CD4-positive, alpha-beta T cell treated with Interleukin-15 for 1 hour (primary cell): ENCODE data around the gene TMEM260.

Source experiments
- DNase-seq: peaks from one replicate; pipeline ENCODE4 v3.0.0-alpha.2; 2020

The TMEM260 gene

DNA sequence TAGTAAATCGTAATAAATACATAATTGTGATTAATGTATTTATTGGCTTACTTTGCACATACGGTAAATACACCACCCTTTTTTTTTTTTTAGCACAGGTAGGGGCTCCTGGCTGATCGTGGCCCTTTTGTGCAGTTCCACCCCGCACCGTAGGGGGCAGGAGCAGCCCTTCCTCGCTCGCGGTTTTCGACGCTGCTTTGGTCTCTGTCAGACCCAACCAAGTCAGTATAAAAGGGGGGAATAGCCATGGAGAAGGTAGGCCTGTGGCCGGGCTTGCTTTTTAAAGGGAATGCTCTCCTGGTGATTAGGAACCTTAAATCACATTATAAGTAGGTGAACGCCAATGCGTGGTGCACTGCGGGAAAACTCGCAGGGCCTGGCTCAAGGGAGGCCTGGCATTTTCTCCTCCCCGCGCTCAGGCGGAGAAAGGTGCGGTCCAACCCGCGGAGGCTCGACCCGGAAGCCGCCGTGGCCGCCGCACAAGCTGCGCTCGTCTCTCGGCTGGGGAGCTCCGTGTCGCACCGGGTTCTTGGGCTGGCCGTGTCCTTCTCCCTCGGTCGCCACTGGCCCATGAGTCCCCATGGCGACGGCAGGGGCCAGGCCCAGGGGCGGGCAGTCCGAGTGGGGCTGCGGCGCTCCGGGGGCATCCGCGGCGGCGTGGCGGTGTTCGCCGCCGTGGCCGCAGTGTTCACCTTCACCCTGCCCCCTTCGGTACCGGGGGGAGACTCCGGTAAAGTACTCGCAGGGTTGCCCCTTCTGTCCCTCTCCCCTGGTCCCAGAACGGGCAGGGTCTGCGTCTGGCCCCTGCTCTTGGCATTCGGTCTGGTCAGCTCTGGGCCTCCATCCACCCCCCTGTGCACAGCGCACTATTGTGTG lies at the start of gene TMEM260:
Gene TMEM260, plus strand, starts transcription at position 454 of the 876 bp plus-strand sequence. Its CDS starts 117 bp downstream, at position 571.
- DNase-seq, result peak; percentile 90

DNA sequence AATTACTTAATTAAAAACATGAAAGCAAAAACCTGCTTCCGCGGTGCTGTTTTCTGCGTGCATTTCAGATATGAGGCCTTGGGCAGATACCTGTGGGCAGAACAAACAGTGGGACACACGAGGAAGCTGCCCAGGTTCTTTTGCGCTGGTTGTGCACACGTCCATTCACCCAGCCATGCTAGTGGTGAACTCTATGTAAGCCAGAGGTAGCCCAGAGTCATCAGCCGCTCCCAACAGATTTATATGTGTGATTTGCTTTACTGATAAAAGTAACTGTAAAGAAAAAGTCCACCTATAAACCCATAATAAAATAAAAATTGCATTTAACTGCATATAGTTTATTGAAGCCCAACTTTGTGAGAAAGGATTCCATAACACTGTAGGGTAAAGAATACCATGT lies 47.1 kb upstream of the TMEM260 start:
- no peak for DNase-seq

DNA sequence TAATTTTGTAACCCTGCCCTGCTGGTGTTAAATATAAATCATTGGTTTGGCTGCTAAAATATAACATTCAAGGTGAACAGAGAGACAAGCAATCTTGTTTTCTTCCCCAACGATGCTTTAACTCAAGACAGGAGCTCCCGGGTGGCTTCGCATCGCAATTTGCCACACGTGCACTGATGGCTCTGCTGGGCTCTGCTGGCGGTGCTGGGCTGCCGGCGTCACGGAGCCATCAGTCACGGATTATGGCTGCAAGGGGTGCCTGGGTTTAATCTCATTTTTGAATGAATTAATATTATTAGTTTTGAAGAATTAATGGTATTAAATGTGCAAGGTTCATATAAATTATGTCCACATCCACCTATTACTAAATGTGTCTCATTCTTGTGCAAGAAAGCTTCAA lies 44.9 kb upstream of the TMEM260 start:
- no peak for DNase-seq

DNA sequence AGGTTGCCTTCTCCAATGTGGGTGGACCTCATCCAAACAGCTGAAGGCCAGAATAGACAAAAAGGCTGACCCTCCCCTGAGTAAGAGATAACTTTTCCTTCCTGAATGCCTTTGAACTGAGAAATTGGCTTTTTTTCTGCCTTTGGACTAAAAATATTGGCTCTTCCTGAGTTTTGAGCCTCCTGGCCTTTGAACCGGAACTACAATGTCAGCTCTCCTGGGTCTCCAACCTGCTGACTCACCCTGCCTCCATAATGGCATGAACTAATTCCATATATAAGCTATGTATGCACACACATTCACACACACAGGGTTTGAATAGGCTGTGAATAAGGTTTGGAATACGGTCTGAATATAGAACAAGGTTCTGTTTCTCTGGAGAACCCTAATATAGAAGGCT lies 39.7 kb upstream of the TMEM260 start:
- DNase-seq, result no peak

DNA sequence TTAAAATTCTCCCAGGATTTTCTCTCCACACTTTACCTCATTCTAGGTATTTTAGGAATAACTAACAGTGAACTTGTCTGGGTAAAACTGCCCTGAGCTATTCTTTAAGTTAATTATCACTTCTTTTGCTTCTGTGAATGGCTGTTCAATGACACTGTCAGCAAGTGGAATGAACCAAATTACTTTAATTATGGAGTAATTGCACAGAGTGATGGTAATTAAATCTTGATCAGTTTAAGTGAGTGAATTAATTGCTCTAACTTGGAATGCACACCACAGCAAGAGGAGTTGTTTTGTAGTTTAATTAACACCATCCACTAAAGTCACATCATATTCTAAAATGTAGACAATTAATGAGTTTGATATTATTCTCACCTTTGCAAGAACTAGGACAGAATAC lies 36.2 kb upstream of the TMEM260 start:
- no peak for DNase-seq

DNA sequence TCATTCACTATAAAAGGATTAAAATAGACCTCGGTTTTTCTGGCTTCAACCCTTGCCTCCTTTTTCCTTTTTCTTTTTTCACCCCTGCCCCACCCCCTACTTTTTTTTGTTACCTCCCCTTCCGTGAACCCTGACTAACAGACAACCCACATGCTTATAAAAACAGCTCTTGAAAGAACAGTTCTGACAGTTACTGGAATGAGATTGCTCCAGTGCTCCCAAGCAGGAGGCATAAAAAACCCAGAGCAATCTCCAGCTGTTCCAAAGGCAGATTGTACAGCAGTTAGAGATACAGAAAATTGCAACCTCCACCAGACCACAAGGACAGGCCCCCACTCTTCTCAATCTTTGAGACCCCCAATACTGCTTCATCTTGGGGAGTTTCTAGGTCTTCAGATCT lies 29.9 kb upstream of the TMEM260 start:
- no peak for DNase-seq

DNA sequence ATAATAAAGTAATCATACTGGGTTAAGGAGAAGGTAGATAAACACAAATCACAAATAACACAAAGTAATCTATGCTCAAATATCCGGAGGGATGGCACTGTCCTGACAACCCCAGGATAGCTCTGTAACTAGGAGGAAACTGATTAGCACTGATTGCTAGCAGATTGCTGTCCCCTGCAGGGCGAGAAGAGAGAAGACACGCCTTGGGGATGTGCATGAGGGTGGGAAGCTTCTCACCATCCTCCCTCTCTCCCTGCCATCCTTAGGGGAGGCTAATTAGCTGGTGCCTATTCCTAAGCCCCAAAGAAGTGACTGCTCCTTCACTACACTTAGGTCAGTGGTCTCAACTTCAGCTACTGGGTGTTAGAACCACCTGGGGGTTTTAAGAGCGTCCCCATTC lies 27.0 kb upstream of the TMEM260 start:
- DNase-seq, result no peak

DNA sequence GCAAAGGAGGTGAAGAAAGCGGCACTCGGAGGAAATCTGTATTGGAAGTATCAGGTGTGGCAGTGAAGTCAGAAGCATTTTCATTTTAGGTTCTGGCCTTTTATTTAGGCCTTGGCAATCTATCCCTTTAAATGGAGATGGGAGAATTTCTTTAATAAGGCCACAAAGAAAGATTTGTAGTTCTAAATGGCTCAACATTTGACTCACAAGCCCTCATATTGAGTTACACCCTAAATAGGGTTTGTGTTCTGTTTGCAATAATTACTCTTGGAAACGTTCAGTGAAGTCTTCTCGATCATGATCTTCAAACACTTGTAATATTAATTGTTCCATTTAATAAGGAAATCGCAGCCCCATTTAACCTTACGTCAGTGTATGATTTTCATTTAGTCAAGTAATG lies 25.3 kb upstream of the TMEM260 start:
- DNase-seq, result no peak

DNA sequence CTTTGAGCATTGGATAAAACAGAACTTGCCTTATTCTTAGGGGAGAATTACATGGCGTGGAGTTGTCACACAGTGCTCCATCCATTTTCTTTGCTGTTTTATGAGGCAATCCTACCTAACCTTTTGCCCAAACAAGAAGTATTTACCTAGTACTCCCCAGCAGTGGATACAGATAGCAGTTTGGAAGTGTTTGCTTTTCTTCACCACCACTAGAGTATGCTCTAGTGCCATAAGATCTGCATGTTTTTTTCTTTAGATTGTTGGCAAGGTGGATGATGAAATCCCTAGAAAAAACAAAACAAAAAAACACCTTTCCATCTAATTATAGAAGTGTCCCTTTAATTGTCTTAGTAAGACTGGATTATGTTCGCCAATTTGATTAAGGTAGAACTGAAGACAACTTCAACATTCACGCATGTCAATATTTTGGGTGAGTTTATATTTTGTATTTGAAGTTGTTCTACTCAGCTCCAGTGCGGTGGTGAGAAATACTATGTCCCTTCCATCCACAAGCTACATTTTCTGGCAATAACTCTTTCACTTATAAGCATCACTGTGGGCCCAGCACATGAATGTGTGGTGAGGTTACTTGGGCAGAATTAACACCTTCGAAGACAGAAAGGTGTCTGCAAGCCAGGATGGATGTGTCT lies 23.6 kb upstream of the TMEM260 start:
- no peak for DNase-seq

DNA sequence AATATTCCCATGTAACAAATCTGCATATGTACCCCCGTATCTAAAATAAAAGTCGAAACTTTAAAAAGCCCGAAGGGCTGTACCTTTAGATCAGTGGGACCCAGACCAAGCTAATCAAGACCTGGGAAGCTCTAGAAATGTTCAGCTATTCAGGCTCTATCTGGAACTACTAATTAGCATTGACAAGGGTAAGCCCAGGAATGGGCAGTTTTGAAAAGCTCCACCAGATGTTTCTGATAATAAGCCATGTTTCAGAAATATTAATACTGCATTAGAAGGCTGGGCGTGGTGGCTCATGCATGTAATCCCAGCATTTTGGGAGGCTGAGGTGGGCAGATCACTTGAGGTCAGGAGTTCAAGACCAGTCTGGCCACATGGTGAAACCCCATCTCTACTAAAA lies 20.4 kb upstream of the TMEM260 start:
- DNase-seq, result no peak

DNA sequence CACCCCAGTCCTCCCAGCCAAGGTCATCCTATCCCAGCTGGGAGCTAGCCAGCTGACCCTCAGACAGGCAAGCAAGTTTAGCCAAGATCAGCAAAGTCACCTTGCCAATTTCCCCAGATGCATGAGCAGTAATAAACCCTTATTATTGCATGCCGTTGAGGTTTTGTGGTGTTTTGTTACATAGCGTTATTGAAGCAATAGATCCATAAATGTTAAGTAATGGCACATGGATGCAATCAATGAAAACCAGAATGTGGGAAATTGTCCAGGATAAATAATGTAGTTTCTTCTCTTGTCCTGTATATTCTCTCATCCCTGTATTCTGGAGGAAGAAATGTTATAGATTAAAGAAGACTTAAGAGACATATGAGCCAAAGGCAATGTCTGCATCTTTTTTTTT lies 18.0 kb upstream of the TMEM260 start:
- no peak for DNase-seq

DNA sequence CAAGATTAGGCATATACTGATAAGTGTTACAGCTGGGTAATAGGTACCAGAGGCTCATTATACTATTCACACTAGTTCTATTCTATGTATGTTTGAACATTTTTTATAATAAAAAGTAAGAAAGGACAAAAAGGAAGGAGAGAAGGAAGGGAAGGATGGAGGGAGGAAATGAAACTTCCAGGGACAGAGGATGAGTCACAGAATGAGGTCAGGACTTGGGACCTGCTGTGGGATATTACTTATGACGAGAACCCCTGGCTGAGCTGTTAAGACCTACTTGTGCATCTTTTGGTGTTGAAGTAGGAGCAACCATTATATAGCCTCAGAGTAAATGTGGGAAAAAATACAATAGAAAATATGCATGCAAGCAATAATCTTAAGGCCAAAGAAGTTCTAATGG lies 16.7 kb upstream of the TMEM260 start:
- no peak for DNase-seq

DNA sequence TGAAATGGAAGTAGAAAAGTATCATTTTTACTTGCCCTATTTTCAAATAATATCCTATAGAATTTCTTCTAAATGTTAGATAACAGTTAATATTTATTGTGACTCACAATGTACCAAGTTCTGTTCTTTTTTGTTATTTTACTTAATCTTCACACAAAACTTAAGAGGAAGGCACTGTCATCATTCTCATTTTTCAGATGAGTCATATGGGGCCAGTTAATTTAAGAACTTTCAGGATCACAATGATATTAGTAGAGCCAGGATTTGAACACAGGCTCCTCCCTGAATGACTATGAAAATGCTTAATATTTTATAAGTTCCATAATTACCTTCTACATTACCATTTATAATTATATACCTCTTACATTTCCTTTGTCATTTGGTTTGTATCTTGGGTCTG lies 10.4 kb upstream of the TMEM260 start:
- DNase-seq, result no peak

DNA sequence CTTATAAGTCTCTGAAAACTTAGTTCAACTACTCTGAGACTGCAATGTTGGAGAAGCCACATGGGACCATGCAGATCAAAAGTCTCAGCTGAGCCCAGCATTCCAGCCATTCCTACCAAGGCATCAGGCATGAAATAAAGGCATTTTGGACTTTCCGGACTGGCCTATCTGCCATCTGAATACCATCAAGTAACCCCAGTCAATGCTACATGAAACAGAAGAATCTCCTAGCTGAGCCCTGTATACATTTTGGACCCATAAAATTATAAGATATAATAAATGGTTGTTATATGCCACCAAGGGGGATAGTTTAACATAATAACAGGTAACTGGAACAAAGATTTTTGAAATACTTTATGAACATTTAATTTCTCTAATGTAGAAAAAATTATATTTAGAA lies 9.3 kb upstream of the TMEM260 start:
- no peak for DNase-seq

DNA sequence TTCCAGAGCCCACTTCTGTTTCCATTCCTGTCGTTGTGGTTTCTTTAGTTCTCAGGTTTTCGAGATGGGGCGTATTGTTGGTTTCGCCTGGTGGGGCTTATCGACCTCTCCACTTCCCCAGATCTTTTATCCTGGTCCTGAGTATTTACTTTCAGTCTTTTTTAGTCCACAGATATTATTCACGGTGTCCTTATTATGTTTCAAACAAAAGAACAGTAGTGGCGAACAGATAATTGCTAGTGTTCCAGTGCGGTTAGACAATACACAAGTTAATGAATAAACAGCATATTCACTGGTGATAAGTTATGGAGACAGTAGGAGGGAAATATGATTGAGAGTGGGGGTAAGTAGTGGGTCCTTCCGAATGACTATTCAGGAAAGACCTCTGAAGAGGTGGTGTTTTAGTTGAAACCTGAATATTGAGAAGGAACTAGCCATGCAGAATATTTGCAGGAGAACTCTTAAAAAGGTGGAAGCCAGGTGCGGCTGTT lies 668 bp downstream of the TMEM260 start:
- DNase-seq, result no peak

DNA sequence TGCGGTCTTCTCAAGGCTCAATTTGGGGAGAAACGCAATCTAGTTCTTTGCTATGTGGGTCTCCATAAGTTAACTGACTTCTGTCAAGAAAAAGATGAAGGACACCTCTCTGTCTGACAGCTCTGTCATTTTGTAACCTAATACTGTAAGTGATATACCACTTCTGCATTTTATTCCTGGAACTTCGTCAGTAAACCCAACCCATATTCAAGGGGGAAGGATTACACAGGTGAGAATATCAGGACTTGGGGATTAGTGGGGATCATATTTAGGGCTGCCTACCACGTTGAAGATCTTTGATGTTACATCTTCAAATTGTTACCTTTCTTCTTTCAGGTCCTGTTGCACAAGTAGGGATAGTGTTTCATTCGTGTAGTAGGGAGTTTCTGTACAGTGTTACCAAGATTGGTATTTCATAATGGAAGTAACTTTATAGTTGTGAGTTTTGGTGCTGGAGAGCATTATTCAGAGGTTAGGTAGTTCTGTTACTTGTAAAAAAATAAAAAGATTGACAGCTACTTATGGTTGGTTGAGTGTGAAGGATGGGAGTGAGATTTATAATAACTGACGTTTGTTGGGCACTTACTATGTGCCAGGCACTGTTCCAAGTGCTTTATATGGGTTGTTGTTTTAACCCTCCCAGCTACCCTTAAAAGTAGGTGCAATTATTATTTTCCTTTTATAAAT lies 1.6 kb downstream of the TMEM260 start:
- no peak for DNase-seq

DNA sequence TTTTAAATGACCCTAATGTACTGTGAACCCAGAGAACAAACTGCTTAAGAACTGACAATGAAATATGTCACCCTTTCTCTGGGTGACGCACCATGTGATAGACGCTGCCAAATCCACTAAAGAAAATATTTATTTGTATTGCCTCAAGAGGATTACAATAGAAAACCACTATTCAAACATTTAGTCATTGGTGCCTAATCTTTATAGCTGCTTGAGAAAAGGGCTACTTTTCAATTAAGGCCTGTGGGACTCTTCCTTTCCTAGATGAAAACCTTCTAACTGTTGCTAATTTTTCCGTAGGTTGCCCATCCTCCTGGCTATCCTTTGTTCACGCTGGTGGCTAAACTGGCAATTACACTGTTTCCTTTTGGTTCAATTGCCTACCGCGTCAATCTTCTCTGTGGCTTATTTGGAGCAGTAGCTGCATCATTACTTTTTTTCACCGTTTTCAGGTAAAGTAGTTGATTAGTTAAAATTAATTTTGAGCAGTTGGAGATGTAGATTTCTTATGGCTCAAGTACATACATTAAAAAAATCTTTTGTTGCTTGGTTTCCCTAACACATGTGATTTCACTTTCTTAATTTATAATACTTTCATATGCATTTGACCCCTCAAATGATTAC lies 6.0 kb downstream of the TMEM260 start:
- no peak for DNase-seq

DNA sequence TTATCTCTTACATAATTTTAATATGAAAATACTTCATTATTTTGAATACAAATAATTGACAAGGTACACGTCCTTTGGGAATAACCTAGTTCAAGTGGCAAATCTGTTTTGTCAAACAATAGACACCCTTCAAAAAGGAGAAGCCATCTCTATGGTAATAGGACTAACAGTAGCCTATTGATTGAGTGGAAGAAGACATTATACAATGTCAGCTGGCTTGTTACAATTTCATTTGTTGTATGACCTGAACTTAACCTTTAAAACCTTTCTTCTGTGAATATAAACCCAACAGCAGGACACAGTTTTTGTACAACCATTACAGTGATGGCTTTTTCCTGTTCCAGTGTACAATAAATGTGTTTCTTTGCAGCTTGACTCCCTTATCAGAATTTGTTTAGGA lies 8.1 kb downstream of the TMEM260 start:
- DNase-seq, result no peak

DNA sequence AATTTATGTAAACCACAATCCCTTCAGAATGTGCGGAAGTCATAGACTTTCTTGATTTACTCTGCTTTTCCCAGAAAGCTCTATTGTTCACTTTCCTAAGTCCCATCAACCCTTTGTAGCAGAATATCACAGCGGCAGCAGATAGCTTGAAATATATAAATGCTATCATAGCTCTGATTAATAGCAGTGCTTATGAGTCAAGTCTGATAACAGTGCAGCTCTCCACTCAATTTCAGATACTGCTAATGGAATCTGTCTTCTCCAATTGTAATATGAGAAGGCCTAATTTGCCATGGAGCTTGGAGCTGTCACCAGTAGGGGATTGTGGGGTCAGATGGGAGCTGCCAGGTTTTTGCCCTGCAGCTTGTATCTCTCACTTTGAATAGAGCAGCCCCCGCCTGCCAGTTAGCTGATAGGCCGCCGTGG lies 10.9 kb downstream of the TMEM260 start:
- no peak for DNase-seq

DNA sequence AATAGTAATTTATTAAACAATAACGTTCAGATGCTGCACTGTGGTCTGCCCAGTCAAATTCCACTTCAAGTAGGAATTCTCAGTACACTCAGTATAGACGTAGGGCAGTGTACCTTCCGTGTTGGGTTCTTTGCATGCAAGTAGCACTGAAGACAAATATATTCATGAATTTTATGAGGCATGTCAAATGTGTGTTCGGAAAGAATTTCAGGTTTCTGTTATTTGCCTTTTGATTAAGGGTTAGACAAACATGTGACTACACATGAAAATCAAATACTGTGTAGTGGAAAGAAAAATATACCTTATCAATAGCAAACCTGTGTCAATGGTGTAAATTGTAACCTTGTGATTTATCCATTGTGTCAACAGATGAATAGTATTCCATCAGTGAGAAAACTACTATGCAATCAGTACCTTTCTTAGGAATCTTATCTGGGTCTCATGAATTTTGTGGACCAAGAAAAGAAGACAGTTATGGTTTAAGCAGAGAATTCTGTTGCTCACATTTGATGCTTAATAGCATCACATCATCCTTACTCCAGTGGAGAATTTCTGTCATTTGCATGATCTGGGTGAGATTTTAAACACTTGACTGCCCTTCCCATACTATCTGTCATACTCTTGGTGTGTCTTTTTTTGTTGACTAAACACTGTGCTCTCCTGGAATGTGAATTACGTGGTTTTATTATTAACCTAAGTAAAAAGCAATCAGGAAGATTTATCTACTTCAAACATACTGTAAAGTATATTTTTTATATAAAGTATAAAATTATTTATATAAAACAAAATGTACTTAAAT lies 13.3 kb downstream of the TMEM260 start:
- DNase-seq, result no peak

DNA sequence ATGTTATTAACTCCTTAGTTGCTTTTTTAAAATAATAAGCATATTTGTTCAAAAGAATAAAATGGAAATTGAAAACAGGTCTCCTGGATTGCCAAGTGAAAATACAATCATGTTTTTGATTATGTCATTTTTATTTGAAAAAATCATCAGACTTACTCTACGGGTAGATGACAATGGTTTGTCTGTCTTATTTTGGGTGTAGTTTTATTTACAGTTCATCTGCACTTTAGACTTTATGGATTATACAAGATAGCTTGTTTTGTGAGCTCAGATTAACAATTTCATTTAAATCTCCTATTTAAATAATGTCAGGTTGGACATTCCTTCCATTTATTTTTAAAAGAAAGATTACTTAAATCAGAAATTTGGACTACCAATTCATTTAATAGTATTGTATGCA lies 14.8 kb downstream of the TMEM260 start:
- no peak for DNase-seq

DNA sequence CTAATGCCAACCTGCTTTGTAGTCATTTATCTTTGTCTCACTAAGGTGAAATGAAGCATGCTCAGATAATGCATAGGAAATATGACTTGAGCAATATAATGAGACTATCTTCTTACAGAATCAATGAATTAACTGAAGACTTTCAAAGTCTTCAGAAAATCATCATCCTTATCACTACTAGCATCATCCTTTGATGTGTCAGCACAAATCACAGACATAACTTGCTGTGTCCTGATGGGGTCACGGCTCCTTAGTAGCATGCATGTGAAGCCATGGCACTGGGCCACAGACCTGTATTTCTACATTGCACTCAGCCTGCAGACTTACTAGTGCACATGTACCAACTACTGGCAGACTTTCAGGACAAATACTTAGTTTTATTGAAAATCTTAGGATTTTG lies 18.9 kb downstream of the TMEM260 start:
- DNase-seq, result no peak
